Body of pancreas (tissue), 4 donors: ENCODE results near the gene ST14. TPM values are rescaled to one million over a fixed set of nuclear protein-coding genes. Genes with fewer than 3 reads are reported as not detected.
"Not testable (repeated sequence)": the region's sequence is repeated elsewhere in the genome, so short reads cannot be mapped to it uniquely, and the experiment has no call there.

Experiments
- ATAC-seq: fragments of 150-250 bp; one replicate; pipeline ENCODE4 v1.9.1; 2016
- DNase-seq, 4 donors: peaks; one replicate each; pipeline ENCODE4 v3.0.0-alpha.2; 2019
- H3K27ac ChIP-seq, 4 donors: fragments of 200-600 bp; sonication (generic); 1 replicate in 3 of 4; 2 replicates in 1 of 4; pipeline versions ENCODE4 v1.5.1 to v1.6.1; 2016 to 2019; ENCODE audit warnings: mild to moderate bottlenecking in 1 of 4, mixed read lengths in 1 of 4, moderate library complexity in 1 of 4
- H3K27me3 ChIP-seq, 2 donors: fragments of 200-600 bp; sonication (generic); one replicate each; pipeline ENCODE4 v1.6.0; 2016; ENCODE audit warnings: mild to moderate bottlenecking in 1 of 2
- H3K36me3 ChIP-seq, 2 donors: fragments of 200-600 bp; sonication (generic); replicated peaks in 1 of 2; 2 replicates each; pipeline ENCODE4 v1.5.1; 2016; ENCODE audit warnings: low read depth in 2 of 2; ENCODE audit not compliant: insufficient read depth in 1 of 2
- H3K4me1 ChIP-seq: fragments of 200-600 bp; sonication (generic); one replicate; pipeline ENCODE4 v1.6.0; 2016
- H3K4me3 ChIP-seq, 2 donors: fragments of 200-600 bp; sonication (generic); 1 replicate in 1 of 2; 2 replicates in 1 of 2; pipeline ENCODE4 v1.5.1; 2016 to 2019
- H3K9me3 ChIP-seq, 3 donors: fragments of 200-600 bp; sonication (generic); 1 replicate in 2 of 3; 2 replicates in 1 of 3; pipeline ENCODE4 v1.5.1; 2016
- CTCF ChIP-seq, 7 experiments: fragments of 450-650 bp in 4 of 7; fragments of 200-600 bp in 3 of 7; sonication (generic) in 3 of 7; IDR thresholded peaks; one replicate each; pipeline ENCODE4 v1.5.1; 2016 to 2019; ENCODE audit warnings: antibody characterized with exemption in 7 of 7
- POLR2A ChIP-seq, 3 donors: fragments of 450-650 bp; IDR thresholded peaks; one replicate each; pipeline ENCODE4 v1.6.1; 2016; ENCODE audit warnings: antibody characterized with exemption in 3 of 3, mild to moderate bottlenecking in 2 of 3
- WGBS, 2 donors: methylation state at CpG; one replicate each; pipeline ENCODE4 v1.1.5; 2017; 5-methylcytosine and 5-hydroxymethylcytosine counted together
- intact Hi-C: fragments of 100-400 bp; cut with DNase I; formaldehyde crosslinking; loops from one replicate; pipeline ENCODE4 v1.15.1; 2023
- small RNA-seq: library from RNA; depleted of rRNA; stranded (forward); fragments of <200 nt; gene quantifications from one replicate; pipeline ENCODE3, GENCODE V24; 2016
- total RNA-seq, 2 donors: library from RNA; depleted of rRNA; stranded (reverse); fragments of >200 nt; gene quantifications; one replicate each; pipeline ENCODE4 v1.1.0, GENCODE V29; 2016

ST14 gene
- total RNA-seq, 2 donors from 2014 or later, result 55.3 to 61.0 TPM

GRCh38 chr11:130247319-130247718, 87.7 kb downstream of the ST14 start:
- Histone ChIP-seq H3K4me3 (no peak overlapping the region), H3K4me1 (no peaks in the 10 kb centered on the region), H3K27me3 (no peaks in the 10 kb centered on the region), H3K9me3 (no peaks in the 10 kb centered on the region), H3K27ac (no peak overlapping the region), H3K36me3 (no peaks in the 10 kb centered on the region)
- no peak for ATAC-seq
- intact Hi-C loops, result no loop called here
- 91 to 93% methylated on average over 2 of the region's 2 CpGs for WGBS, 2 donors
- TF ChIP-seq CTCF (IDR thresholded peaks at IDR 0.05), result no peak
- TF ChIP-seq POLR2A (IDR thresholded peaks at IDR 0.05), result no peak
- no peak for DNase-seq

- TF ChIP-seq POLR2A (IDR thresholded peaks at IDR 0.05), result no peak
- TF ChIP-seq CTCF (IDR thresholded peaks at IDR 0.05), result no peak
- WGBS, 2 donors, result 94 to 96% methylated on average over 5 of the region's 5 CpGs
Measured at GRCh38 chr11:130249371-130249770, 89.8 kb downstream of the ST14 start.

GRCh38 chr11:130249929-130250328, 90.3 kb downstream of the ST14 start:
- H3K4me3 ChIP-seq, intact Hi-C loops, H3K27ac ChIP-seq, ATAC-seq, H3K9me3 ChIP-seq, DNase-seq, H3K27me3 ChIP-seq, H3K36me3 ChIP-seq, H3K4me1 ChIP-seq: not testable (repeated sequence)
- WGBS, 2 donors, result 90 to 100% methylated on average over 1 to 5 of the region's 5 CpGs

More at GRCh38 chr11:130249371-130249770, 89.8 kb downstream of the ST14 start:
- H3K4me3 ChIP-seq, result no peak overlapping the region
- H3K27me3 ChIP-seq, result no peaks in the 10 kb centered on the region
- no peak overlapping the region for H3K27ac ChIP-seq
- DNase-seq (no peak), ATAC-seq (no peak)
- H3K9me3 ChIP-seq, result no peaks in the 10 kb centered on the region
- H3K4me1 ChIP-seq, result no peaks in the 10 kb centered on the region
- intact Hi-C loops, result no loop called here
- H3K36me3 ChIP-seq, result no peaks in the 10 kb centered on the region

GRCh38 chr11:130251763-130252162, 92.2 kb downstream of the ST14 start:
- H3K27me3 ChIP-seq, ATAC-seq, H3K9me3 ChIP-seq, H3K4me1 ChIP-seq, H3K4me3 ChIP-seq, H3K27ac ChIP-seq, H3K36me3 ChIP-seq, DNase-seq, intact Hi-C loops: not testable (repeated sequence)
- WGBS, 2 donors, result 93 to 95% methylated on average over 1 of the region's 1 CpG

Small RNAs within 50 kb of the gene (small RNA-seq; reads per million reads assigned to genes)
- gene RF00015, result not detected

Other genes with a start within 250 kb of the ST14 start
- gene PRDM10, start 156.9 kb upstream of the ST14 start, total RNA-seq, result 10 to 100 TPM in 1 of 2 donors, 1 to 10 TPM in 1; 4.7 to 14.5 TPM
- 100 to 1,000 TPM; 157 to 177 TPM for gene APLP2, start 89.9 kb upstream of the ST14 start, total RNA-seq
- 10 to 100 TPM; 25.4 to 32.9 TPM for gene ZBTB44, start 155.1 kb downstream of the ST14 start, total RNA-seq